Gastroesophageal sphincter (tissue), 4 donors: ENCODE measurements around the gene MED9. TPM values are rescaled to one million over a fixed set of nuclear protein-coding genes. Genes with fewer than 3 reads are reported as not detected.

Experiments
- ATAC-seq: fragments of 150-250 bp; one replicate; pipeline ENCODE4 v1.9.1; 2016; ENCODE audit warnings: mild to moderate bottlenecking, moderate library complexity
- H3K27ac ChIP-seq, 4 donors: fragments of 200-600 bp; sonication (generic) in 3 of 4; 1 replicate in 3 of 4; 2 replicates in 1 of 4; pipeline ENCODE4 v1.5.1; 2016 to 2019
- H3K27me3 ChIP-seq: fragments of 200-600 bp; sonication (generic); one replicate; pipeline ENCODE4 v1.5.1; 2019
- H3K36me3 ChIP-seq, 2 donors: fragments of 200-600 bp; sonication (generic); one replicate each; pipeline ENCODE4 v1.5.1; 2019; ENCODE audit warnings: control low read depth in 1 of 2
- H3K4me1 ChIP-seq, 3 donors: fragments of 200-600 bp; sonication (generic); 1 replicate in 2 of 3; 2 replicates in 1 of 3; pipeline ENCODE4 v1.5.1; 2016 to 2019; ENCODE audit warnings: control low read depth in 2 of 3
- H3K4me3 ChIP-seq, 2 donors: fragments of 200-600 bp; sonication (generic); one replicate each; pipeline ENCODE4 v1.5.1; 2019; ENCODE audit warnings: mild to moderate bottlenecking in 1 of 2, moderate library complexity in 1 of 2
- H3K9me3 ChIP-seq, 3 donors: fragments of 200-600 bp; sonication (generic); one replicate each; pipeline ENCODE4 v1.5.1; 2017 to 2019; ENCODE audit warnings: control low read depth in 2 of 3
- CTCF ChIP-seq, 4 experiments: fragments of 200-600 bp in 2 of 4; fragments of 450-650 bp in 2 of 4; sonication (generic) in 1 of 4; IDR thresholded peaks; one replicate each; pipeline ENCODE4 v1.5.1; 2017 to 2019; ENCODE audit warnings: antibody characterized with exemption in 4 of 4, mild to moderate bottlenecking in 2 of 4, moderate library complexity in 2 of 4
- EP300 ChIP-seq: sonication (generic); formaldehyde crosslinking; IDR thresholded peaks from one replicate; pipeline ENCODE4 v1.6.1; 2017; ENCODE audit warnings: antibody characterized with exemption, mild to moderate bottlenecking
- POLR2A ChIP-seq, 2 donors: fragments of 450-650 bp; IDR thresholded peaks; one replicate each; pipeline ENCODE4 v1.6.1; 2017; ENCODE audit warnings: antibody characterized with exemption in 2 of 2, mild to moderate bottlenecking in 2 of 2, moderate library complexity in 1 of 2
- POLR2AphosphoS5 ChIP-seq: sonication (generic); formaldehyde crosslinking; IDR thresholded peaks from one replicate; pipeline ENCODE4 v1.6.1; 2017; ENCODE audit warnings: antibody characterized with exemption
- WGBS, 2 donors: methylation state at CpG; one replicate each; pipeline ENCODE4 v1.1.5; 2018; ENCODE audit warnings: low coverage in 1 of 2; 5-methylcytosine and 5-hydroxymethylcytosine counted together
- total RNA-seq, 4 donors: library from RNA; depleted of rRNA; stranded (reverse); fragments of >200 nt; gene quantifications; one replicate each; pipeline ENCODE4 v1.1.0, GENCODE V29; 2016

The MED9 gene
- total RNA-seq, 4 donors from 2014 or later: 9.1 to 19.5 (median 16.6) TPM

GRCh38 chr17:17468217-17469010, 8.4 kb upstream of the MED9 start:
- H3K27ac ChIP-seq: no peak overlapping the region
- WGBS, 2 donors: 76 to 84% methylated on average over 5 of the region's 5 CpGs
- H3K9me3 ChIP-seq: no peaks in the 10 kb centered on the region
- ATAC-seq: no peak
- no peaks in the 10 kb centered on the region for H3K36me3 ChIP-seq
- H3K4me1 ChIP-seq: no peaks in the 10 kb centered on the region
- peaks cover 67% of the 10 kb centered on the region for H3K27me3 ChIP-seq
- no peak for TF ChIP-seq POLR2AphosphoS5
- no peak for TF ChIP-seq POLR2A (IDR thresholded peaks at IDR 0.05)
- no peak for TF ChIP-seq CTCF (IDR thresholded peaks at IDR 0.05)
- no peak for TF ChIP-seq EP300
- H3K4me3 ChIP-seq: no peak overlapping the region

- WGBS, 2 donors: no CpG with 5 or more reads among the region's 4 CpGs
- Histone ChIP-seq H3K9me3 (no peaks in the 10 kb centered on the region), H3K27me3 (peaks cover 59% of the 10 kb centered on the region), H3K4me1 (no peaks in the 10 kb centered on the region), H3K27ac (no peak overlapping the region), H3K4me3 (no peak overlapping the region), H3K36me3 (no peaks in the 10 kb centered on the region)
- TF ChIP-seq EP300 (no peak), POLR2AphosphoS5 (no peak), CTCF (IDR thresholded peaks at IDR 0.05) (no peak), POLR2A (IDR thresholded peaks at IDR 0.05) (no peak)
- ATAC-seq: no peak
These were observed 7.4 kb upstream of the MED9 start for GRCh38 chr17:17469358-17469757.

GRCh38 chr17:17469996-17470395, 6.8 kb upstream of the MED9 start:
- Histone ChIP-seq H3K4me1 (no peaks in the 10 kb centered on the region), H3K27ac (no peak overlapping the region), H3K4me3 (no peak overlapping the region), H3K27me3 (peaks cover 53% of the 10 kb centered on the region), H3K9me3 (no peaks in the 10 kb centered on the region), H3K36me3 (no peaks in the 10 kb centered on the region)
- no peak for ATAC-seq
- WGBS, 2 donors: no CpG with 5 or more reads among the region's 3 CpGs
- TF ChIP-seq CTCF (IDR thresholded peaks at IDR 0.05) (no peak), POLR2AphosphoS5 (no peak), EP300 (no peak), POLR2A (IDR thresholded peaks at IDR 0.05) (no peak)

GRCh38 chr17:17472333-17472920, 4.4 kb upstream of the MED9 start:
- Histone ChIP-seq H3K27ac (no peak overlapping the region), H3K4me1 (peaks cover 0 to 9% (median under 1%) of the 10 kb centered on the region in 3 donors), H3K9me3 (no peaks in the 10 kb centered on the region), H3K36me3 (no peaks in the 10 kb centered on the region), H3K27me3 (peaks cover 41% of the 10 kb centered on the region), H3K4me3 (no peak overlapping the region)
- TF ChIP-seq POLR2AphosphoS5 (no peak), CTCF (IDR thresholded peaks at IDR 0.05) (no peak), POLR2A (IDR thresholded peaks at IDR 0.05) (no peak), EP300 (no peak)
- no peak for ATAC-seq
- WGBS, 2 donors: 49 to 51% methylated on average over 6 to 8 of the region's 8 CpGs

GRCh38 chr17:17474341-17474740, 2.5 kb upstream of the MED9 start:
- WGBS, 2 donors: 64 to 68% methylated on average over 3 to 6 of the region's 7 CpGs
- H3K36me3 ChIP-seq: no peaks in the 10 kb centered on the region
- H3K4me3 ChIP-seq: no peak overlapping the region
- H3K9me3 ChIP-seq: no peaks in the 10 kb centered on the region
- ATAC-seq: no peak
- H3K27ac ChIP-seq: no peak overlapping the region
- H3K27me3 ChIP-seq: peaks cover 23% of the 10 kb centered on the region
- TF ChIP-seq POLR2AphosphoS5 (no peak), EP300 (no peak), CTCF (IDR thresholded peaks at IDR 0.05) (no peak), POLR2A (IDR thresholded peaks at IDR 0.05) (no peak)
- peaks cover 5 to 28% (median 12%) of the 10 kb centered on the region in 3 donors for H3K4me1 ChIP-seq
